ENCODE results near the gene ATAD5. TPM values are rescaled to one million over a fixed set of nuclear protein-coding genes. Genes with fewer than 3 reads are reported as not detected.

Gene ATAD5
- polyA plus RNA-seq, 1 of the 3 experiments (the other 2 are of a cell fraction): 0.66 TPM

DNA sequence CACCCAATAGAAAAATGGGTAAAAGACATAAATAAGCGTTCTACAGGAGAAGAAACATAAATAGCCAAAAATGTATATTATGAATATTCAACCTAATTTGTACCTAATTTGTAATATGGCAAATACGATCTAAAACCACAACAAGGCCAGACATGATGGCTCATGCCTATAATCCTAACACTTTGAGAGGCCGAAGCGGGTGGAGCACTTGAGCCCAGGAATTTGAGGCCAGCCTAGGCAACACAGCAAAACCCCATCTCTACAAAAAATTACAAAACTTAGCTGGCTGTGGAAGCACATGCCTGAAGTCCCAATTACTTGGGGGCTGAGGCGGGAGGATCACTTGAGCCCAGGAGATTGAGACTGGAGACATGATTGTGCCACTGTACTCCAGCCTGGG, 37.4 kb upstream of the ATAD5 start:
- 98% methylated on average over 5 of the region's 5 CpGs for WGBS (ENCODE audit: low lambda C conversion rate)
- H3K9me3 ChIP-seq: no peaks in the 10 kb centered on the region
- no peak overlapping the region for H3K4me2 ChIP-seq
- POLR2A ChIA-PET: no interaction called here
- no peak overlapping the region for H3K4me3 ChIP-seq (ENCODE audit: low read depth in 2 of 2, low read length in 1 of 2)
- H3K27me3 ChIP-seq (ENCODE audit: insufficient read depth): no peaks in the 10 kb centered on the region
- H3K9me2 ChIP-seq: no peaks in the 10 kb centered on the region
- H2AFZ ChIP-seq (ENCODE audit: low read depth): no peak overlapping the region
- no peak overlapping the region for H3K9ac ChIP-seq
- H4K20me1 ChIP-seq (ENCODE audit: insufficient read depth): no peaks in the 10 kb centered on the region
- no peaks in the 10 kb centered on the region for H3K4me1 ChIP-seq (ENCODE audit: control insufficient read depth in 1 of 2, insufficient read depth in 2 of 2, low read depth in 1 of 2, low read length in 1 of 2)
- no peak overlapping the region for H3K27ac ChIP-seq (ENCODE audit: low read depth in 2 of 2, low read length in 1 of 2)
- H3K36me3 ChIP-seq (replicated peaks in 1 of 2; ENCODE audit: control insufficient read depth in 1 of 2, insufficient read depth in 2 of 2, low read length in 1 of 2): peaks cover 19 to 68% of the 10 kb centered on the region in 2 experiments
- peaks cover 56% of the 10 kb centered on the region for H3F3A ChIP-seq (replicated peaks; ENCODE audit: insufficient read depth)
- TF ChIP-seq, protein P1, sequence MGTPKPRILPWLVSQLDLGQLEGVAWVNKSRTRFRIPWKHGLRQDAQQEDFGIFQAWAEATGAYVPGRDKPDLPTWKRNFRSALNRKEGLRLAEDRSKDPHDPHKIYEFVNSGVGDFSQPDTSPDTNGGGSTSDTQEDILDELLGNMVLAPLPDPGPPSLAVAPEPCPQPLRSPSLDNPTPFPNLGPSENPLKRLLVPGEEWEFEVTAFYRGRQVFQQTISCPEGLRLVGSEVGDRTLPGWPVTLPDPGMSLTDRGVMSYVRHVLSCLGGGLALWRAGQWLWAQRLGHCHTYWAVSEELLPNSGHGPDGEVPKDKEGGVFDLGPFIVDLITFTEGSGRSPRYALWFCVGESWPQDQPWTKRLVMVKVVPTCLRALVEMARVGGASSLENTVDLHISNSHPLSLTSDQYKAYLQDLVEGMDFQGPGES (IDR thresholded peaks at IDR 0.05; ENCODE audit: low read depth, low read length): no peak
- TF ChIP-seq MXI1 (IDR thresholded peaks at IDR 0.05; ENCODE audit: low read depth, low read length) (no peak), TEAD4 (IDR thresholded peaks at IDR 0.05; ENCODE audit: borderline replicate concordance, insufficient read depth) (no peak), NFIC (IDR thresholded peaks at IDR 0.05; ENCODE audit: borderline replicate concordance) (no peak), ELF1 (IDR thresholded peaks at IDR 0.05) (no peak), SIN3A (IDR thresholded peaks at IDR 0.05; ENCODE audit: borderline replicate concordance, low read depth, low read length) (no peak), POLR2AphosphoS5 (IDR thresholded peaks at IDR 0.05; ENCODE audit: low read depth, low read length) (no peak), GABPA (IDR thresholded peaks at IDR 0.05; ENCODE audit: low read depth) (no peak), TAF1 (IDR thresholded peaks at IDR 0.05; ENCODE audit: borderline replicate concordance, low read depth, low read length) (no peak), EZH2phosphoT487 (IDR thresholded peaks at IDR 0.05; ENCODE audit: borderline replicate concordance, low read depth) (no peak)
- TF ChIP-seq, protein P2, sequence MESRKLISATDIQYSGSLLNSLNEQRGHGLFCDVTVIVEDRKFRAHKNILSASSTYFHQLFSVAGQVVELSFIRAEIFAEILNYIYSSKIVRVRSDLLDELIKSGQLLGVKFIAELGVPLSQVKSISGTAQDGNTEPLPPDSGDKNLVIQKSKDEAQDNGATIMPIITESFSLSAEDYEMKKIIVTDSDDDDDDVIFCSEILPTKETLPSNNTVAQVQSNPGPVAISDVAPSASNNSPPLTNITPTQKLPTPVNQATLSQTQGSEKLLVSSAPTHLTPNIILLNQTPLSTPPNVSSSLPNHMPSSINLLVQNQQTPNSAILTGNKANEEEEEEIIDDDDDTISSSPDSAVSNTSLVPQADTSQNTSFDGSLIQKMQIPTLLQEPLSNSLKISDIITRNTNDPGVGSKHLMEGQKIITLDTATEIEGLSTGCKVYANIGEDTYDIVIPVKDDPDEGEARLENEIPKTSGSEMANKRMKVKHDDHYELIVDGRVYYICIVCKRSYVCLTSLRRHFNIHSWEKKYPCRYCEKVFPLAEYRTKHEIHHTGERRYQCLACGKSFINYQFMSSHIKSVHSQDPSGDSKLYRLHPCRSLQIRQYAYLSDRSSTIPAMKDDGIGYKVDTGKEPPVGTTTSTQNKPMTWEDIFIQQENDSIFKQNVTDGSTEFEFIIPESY (IDR thresholded peaks at IDR 0.05; ENCODE audit: borderline replicate concordance, low read depth): no peak
- TF ChIP-seq, protein P3, sequence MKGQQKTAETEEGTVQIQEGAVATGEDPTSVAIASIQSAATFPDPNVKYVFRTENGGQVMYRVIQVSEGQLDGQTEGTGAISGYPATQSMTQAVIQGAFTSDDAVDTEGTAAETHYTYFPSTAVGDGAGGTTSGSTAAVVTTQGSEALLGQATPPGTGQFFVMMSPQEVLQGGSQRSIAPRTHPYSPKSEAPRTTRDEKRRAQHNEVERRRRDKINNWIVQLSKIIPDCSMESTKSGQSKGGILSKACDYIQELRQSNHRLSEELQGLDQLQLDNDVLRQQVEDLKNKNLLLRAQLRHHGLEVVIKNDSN (IDR thresholded peaks at IDR 0.05; ENCODE audit: borderline replicate concordance, low read depth): no peak
- TF ChIP-seq, protein P4, sequence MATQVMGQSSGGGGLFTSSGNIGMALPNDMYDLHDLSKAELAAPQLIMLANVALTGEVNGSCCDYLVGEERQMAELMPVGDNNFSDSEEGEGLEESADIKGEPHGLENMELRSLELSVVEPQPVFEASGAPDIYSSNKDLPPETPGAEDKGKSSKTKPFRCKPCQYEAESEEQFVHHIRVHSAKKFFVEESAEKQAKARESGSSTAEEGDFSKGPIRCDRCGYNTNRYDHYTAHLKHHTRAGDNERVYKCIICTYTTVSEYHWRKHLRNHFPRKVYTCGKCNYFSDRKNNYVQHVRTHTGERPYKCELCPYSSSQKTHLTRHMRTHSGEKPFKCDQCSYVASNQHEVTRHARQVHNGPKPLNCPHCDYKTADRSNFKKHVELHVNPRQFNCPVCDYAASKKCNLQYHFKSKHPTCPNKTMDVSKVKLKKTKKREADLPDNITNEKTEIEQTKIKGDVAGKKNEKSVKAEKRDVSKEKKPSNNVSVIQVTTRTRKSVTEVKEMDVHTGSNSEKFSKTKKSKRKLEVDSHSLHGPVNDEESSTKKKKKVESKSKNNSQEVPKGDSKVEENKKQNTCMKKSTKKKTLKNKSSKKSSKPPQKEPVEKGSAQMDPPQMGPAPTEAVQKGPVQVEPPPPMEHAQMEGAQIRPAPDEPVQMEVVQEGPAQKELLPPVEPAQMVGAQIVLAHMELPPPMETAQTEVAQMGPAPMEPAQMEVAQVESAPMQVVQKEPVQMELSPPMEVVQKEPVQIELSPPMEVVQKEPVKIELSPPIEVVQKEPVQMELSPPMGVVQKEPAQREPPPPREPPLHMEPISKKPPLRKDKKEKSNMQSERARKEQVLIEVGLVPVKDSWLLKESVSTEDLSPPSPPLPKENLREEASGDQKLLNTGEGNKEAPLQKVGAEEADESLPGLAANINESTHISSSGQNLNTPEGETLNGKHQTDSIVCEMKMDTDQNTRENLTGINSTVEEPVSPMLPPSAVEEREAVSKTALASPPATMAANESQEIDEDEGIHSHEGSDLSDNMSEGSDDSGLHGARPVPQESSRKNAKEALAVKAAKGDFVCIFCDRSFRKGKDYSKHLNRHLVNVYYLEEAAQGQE (IDR thresholded peaks at IDR 0.05; ENCODE audit: low read depth, low read length): no peak
- TF ChIP-seq, protein P5, sequence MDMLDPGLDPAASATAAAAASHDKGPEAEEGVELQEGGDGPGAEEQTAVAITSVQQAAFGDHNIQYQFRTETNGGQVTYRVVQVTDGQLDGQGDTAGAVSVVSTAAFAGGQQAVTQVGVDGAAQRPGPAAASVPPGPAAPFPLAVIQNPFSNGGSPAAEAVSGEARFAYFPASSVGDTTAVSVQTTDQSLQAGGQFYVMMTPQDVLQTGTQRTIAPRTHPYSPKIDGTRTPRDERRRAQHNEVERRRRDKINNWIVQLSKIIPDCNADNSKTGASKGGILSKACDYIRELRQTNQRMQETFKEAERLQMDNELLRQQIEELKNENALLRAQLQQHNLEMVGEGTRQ (IDR thresholded peaks at IDR 0.05; ENCODE audit: borderline replicate concordance, low read depth, low read length): no peak
- CTCF ChIA-PET: interaction anchor here (1.6 kb wide), 1 partner anchor 16 kb away, joined by 4 read pairs; no protein-coding TSS in a partner anchor
- no peak for DNase-seq
- 0 out of 2 replicates have a peak, but pooled peaks cover 4% of the 10 kb centered on the region for H3K79me2 ChIP-seq (ENCODE audit: insufficient read depth)

Data from SK-N-SH (cell line).